Subcutaneous abdominal adipose tissue (tissue), 5 donors: ENCODE measurements around the gene RNF141.

ENCODE experiments used
- H3K27ac ChIP-seq: one replicate; pipeline ENCODE4 v1.7.0; 2013; ENCODE audit warnings: low read depth, mild to moderate bottlenecking, inconsistent platforms, low read length, moderate library complexity
- H3K27me3 ChIP-seq, 5 donors: one replicate each; pipeline ENCODE4 v1.7.0; 2013; ENCODE audit warnings: low read length in 5 of 5, inconsistent platforms in 1 of 5; ENCODE audit not compliant: control insufficient read depth in 5 of 5, insufficient read depth in 4 of 5
- H3K36me3 ChIP-seq, 5 donors: one replicate each; pipeline ENCODE4 v1.7.0; 2013; ENCODE audit warnings: low read length in 5 of 5; ENCODE audit not compliant: control insufficient read depth in 5 of 5, insufficient read depth in 5 of 5
- H3K4me1 ChIP-seq, 5 donors: one replicate each; pipeline ENCODE4 v1.7.0; 2013; ENCODE audit warnings: low read length in 5 of 5, mild to moderate bottlenecking in 3 of 5, moderate library complexity in 1 of 5; ENCODE audit not compliant: control insufficient read depth in 5 of 5, insufficient read depth in 5 of 5
- H3K4me3 ChIP-seq, 5 donors: one replicate each; pipeline ENCODE4 v1.7.0; 2013; ENCODE audit warnings: low read length in 5 of 5, low read depth in 1 of 5
- H3K9ac ChIP-seq, 5 donors: one replicate each; pipeline ENCODE4 v1.7.0; 2013; ENCODE audit warnings: low read length in 5 of 5, mild to moderate bottlenecking in 4 of 5, moderate library complexity in 3 of 5
- H3K9me3 ChIP-seq, 5 donors: one replicate each; pipeline ENCODE4 v1.7.0; 2013; ENCODE audit warnings: low read length in 5 of 5; ENCODE audit not compliant: control insufficient read depth in 5 of 5
- donor health status: healthy.
- donor health status: healthy.
- donor health status: healthy.
- donor health status: healthy.
- donor health status: healthy.

Gene RNF141

DNA sequence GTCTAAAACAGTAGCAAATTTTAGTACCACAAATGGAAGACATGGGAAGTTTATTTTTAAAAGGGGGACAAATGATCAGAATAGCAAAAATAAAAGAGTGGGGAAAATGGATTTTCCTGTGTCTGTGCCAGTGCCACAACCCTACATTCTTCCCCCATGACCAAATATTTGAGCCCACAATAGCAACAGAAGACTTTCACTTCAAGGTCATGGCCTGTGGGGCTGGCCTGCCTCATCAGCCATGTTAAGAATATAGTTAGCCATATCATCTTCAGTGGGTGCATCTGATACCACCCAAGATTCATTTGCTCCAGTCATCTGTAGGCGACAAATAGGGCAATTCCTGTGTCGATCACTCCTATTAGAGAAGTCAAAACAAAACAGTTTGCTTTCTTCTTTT is 26.3 kb downstream of the RNF141 start:
- Histone ChIP-seq H3K27me3 (no peaks in the 10 kb centered on the region), H3K4me3 (no peak overlapping the region), H3K9ac (peak overlapping the region in 1 of 5 donors; percentile 40), H3K27ac (no peak overlapping the region), H3K36me3 (peaks cover 8 to 23% (median 18%) of the 10 kb centered on the region in 5 donors), H3K4me1 (peaks cover 0 to 7% (median 0%) of the 10 kb centered on the region in 5 donors), H3K9me3 (no peaks in the 10 kb centered on the region)

DNA sequence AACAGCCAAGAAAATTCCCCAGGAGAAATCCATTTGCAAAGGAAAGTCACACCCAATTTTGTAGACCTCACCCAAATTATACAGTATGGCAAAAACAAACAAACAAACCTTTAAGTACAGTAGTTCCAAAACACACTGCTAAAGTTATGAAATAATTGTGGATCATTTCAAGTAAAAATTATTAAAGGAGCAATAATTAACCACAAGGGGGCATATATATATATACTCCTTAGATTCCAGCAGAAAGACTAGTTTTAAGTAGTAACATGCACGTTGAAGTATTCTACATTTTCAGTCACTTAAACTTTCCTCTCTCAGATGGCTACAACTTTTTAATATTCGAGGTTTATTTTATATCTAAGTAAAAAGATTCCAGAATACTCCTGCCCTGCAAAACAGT is 26.8 kb downstream of the RNF141 start:
- H3K36me3 ChIP-seq = peaks cover 5 to 18% (median 16%) of the 10 kb centered on the region in 5 donors
- no peak overlapping the region for H3K4me3 ChIP-seq
- peaks cover 0 to 7% (median 0%) of the 10 kb centered on the region in 5 donors for H3K4me1 ChIP-seq
- no peak overlapping the region for H3K27ac ChIP-seq
- no peaks in the 10 kb centered on the region for H3K27me3 ChIP-seq
- peak overlapping the region in 1 of 5 donors; percentile 40 for H3K9ac ChIP-seq
- H3K9me3 ChIP-seq = no peaks in the 10 kb centered on the region

DNA sequence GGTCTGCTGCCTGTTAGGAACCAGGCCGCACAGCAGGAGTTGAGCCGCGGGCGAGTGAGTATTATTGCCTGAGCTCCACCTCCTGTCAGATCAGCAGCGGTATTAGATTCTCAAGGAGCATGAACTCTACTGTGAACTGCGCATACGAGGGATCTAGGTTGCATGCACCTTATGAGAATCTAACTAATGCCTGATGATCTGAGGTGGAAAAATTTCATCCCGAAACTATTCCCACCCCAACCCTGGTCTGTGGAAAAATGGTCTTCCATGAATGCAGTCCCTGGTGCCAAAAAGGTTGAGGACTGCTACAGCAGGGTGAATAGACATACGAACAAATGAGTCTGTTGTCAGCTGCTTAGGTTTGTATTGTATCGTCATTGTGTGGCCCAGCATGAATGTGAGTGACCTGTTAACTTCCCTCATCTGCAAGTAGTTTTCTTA is 29.8 kb downstream of the RNF141 start:
- Histone ChIP-seq H3K4me1 (peaks cover 0 to 7% (median 0%) of the 10 kb centered on the region in 5 donors), H3K36me3 (peaks cover under 1 to 9% (median 8%) of the 10 kb centered on the region in 5 donors), H3K27me3 (no peaks in the 10 kb centered on the region), H3K27ac (no peak overlapping the region), H3K4me3 (no peak overlapping the region), H3K9ac (no peak overlapping the region), H3K9me3 (no peaks in the 10 kb centered on the region)

DNA sequence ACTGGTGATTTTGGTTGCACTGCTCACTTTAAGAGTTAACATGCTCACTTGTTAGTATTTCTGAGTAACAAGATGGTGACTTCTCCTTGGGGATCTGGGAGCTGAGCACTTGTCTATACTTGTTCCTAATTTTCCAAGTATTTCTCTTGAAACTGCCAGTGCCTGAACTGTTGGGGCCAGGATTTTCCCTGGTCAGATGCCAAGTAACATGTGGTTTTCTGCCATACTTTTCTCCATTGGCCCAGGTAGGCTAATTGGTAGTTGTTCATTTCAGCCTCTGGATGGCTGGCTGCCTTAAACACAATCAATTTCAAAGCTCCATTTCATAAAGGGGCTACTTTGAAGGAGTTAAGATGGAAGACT is 35.0 kb downstream of the RNF141 start:
- no peak overlapping the region for H3K4me3 ChIP-seq
- peaks cover 0 to 15% (median 0%) of the 10 kb centered on the region in 5 donors for H3K4me1 ChIP-seq
- no peaks in the 10 kb centered on the region for H3K9me3 ChIP-seq
- no peak overlapping the region for H3K27ac ChIP-seq
- no peak overlapping the region for H3K9ac ChIP-seq
- H3K36me3 ChIP-seq = peaks cover 0 to 30% (median 8%) of the 10 kb centered on the region in 5 donors
- H3K27me3 ChIP-seq = no peaks in the 10 kb centered on the region

DNA sequence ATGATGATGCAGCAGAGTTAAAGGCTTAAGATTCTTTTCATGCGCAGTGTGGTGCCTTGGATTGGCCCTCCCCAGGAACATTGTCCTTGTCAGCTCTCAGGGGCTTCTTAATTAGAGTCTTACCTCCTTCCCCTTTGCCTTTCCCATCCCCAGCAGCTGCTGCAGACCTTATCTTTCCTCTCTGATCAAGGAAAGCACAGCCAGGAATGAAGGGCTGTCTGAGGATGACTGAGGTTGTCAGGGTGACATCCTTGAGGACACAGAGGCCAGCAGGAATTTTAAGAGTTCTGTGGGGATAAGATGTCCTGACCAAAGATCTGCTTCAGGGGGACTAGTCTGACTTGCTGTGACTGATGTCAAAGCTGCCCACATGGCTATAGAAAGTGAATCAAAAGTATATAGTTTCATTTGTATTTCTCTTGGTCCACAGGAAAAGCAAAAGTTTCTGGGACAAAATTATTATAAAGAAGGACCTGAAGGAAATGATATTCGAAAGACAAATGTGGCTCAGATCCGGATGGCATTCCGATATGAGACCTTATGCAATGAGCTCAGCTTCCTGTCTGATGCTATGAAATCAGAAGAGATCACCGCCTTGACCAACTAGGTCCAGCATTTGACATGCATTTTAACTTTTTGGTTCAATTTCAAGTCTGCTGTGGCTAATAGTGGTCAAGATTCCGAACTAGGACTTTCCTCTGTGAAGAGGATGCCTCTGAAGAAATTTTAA is 35.5 kb downstream of the RNF141 start:
- H3K9me3 ChIP-seq = no peaks in the 10 kb centered on the region
- peaks cover 0 to 15% (median 0%) of the 10 kb centered on the region in 5 donors for H3K4me1 ChIP-seq
- no peak overlapping the region for H3K27ac ChIP-seq
- no peaks in the 10 kb centered on the region for H3K27me3 ChIP-seq
- H3K4me3 ChIP-seq = no peak overlapping the region
- no peak overlapping the region for H3K9ac ChIP-seq
- H3K36me3 ChIP-seq = peaks cover 0 to 35% (median 7%) of the 10 kb centered on the region in 5 donors

DNA sequence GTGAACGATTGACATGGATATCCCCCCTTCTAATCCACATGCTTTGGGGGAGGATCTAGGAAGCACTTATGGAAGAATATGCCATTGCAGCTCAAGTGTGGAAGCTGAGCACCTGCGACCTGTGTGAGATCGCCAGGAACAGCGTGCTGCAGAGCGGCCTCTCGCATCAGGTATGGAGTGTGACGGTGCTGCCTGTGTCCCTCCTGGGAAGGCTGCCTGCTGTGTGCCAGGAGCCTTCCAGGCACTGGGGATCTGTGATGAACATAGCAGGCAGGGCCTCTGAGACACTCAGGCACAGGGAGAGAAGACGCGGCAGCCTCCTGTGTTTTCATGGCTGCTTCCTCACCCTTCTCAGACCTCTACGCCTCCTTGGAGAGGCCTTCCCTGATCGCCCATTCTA is 36.5 kb downstream of the RNF141 start:
- no peak overlapping the region for H3K9ac ChIP-seq
- peaks cover 0 to 15% (median 0%) of the 10 kb centered on the region in 5 donors for H3K4me1 ChIP-seq
- no peaks in the 10 kb centered on the region for H3K27me3 ChIP-seq
- no peak overlapping the region for H3K27ac ChIP-seq
- H3K36me3 ChIP-seq = peaks cover 0 to 45% (median 13%) of the 10 kb centered on the region in 5 donors
- no peak overlapping the region for H3K4me3 ChIP-seq
- H3K9me3 ChIP-seq = no peaks in the 10 kb centered on the region

DNA sequence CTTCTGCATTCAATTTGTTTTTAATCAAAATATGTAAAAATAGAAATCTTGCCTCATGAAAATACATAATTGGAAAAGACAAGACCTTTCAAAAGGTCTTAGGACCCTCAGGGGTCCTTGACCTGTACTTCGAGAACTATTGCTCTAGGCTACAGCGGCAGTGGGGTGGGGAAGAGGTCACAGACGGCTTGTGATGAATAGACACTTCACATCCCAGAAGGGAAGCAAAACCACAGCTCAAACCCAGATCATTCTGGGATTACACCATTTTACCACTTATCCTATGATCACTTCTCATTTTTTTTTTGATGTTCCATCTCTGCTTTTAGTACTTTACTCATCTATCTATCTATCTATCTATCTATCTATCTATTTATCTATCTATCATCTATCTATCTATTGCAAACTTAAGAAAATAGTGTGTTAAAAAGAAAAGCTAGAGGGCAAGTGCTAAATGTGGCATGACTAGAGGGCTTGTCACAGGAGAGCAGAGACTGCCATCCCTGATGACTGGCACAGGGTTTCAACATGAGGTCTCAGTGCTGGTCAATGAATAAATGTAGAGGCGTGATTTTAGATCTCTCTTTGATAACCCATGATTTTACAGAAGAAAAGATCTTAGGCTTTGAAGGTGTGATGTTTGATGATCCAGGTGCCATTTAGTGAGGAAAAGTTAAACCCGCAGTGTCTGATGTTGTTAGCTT is 37.1 kb downstream of the RNF141 start:
- H3K27me3 ChIP-seq = no peaks in the 10 kb centered on the region
- no peak overlapping the region for H3K9ac ChIP-seq
- H3K4me3 ChIP-seq = no peak overlapping the region
- H3K9me3 ChIP-seq = no peaks in the 10 kb centered on the region
- peaks cover 0 to 50% (median 13%) of the 10 kb centered on the region in 5 donors for H3K36me3 ChIP-seq
- peaks cover 0 to 15% (median 0%) of the 10 kb centered on the region in 5 donors for H3K4me1 ChIP-seq
- H3K27ac ChIP-seq = no peak overlapping the region

DNA sequence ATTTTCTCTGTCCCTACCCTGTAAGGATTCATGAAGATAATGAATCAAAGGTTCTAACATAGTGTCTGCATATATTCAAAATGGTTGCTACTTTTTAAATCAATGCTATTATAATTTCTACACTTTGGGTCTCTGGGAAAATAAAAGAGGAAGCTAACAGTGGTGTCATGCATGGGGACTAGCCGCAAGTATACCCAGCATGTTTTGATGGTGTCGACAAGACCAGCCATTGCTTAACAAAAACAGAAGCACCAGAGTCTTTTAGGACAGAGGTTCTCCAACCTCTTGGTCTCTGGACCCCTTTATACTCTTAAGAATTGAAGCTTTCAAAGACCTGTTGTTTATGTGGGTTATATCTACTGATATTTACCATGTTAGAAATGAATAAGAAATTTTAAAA is 37.8 kb downstream of the RNF141 start:
- H3K4me1 ChIP-seq = peaks cover 0 to 15% (median 0%) of the 10 kb centered on the region in 5 donors
- H3K36me3 ChIP-seq = peaks cover 0 to 57% (median 13%) of the 10 kb centered on the region in 5 donors

DNA sequence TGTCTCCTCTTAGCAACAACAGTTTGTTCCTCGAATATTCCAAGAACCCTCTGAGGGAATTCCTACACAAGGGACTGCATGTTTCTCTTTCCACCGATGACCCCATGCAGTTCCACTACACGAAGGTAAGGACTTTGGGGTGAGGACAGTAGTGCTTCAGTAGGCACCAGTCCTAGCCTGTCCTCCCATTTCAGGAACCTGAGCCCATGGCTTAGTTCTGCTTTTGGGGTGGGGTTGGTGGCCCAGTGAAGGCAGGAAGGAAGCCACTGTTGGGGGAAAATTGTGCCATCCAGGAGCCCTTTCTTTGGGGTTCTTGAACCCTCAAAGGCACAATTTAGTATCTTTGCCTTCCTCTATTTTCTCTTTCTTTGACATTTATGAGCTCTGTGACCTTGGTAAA is 38.2 kb downstream of the RNF141 start:
- Histone ChIP-seq H3K27me3 (no peaks in the 10 kb centered on the region), H3K4me1 (peaks cover 0 to 15% (median 0%) of the 10 kb centered on the region in 5 donors), H3K27ac (no peak overlapping the region), H3K9me3 (no peaks in the 10 kb centered on the region), H3K36me3 (peaks cover 0 to 61% (median 13%) of the 10 kb centered on the region in 5 donors), H3K9ac (no peak overlapping the region), H3K4me3 (no peak overlapping the region)

More for the DNA sequence above, 37.8 kb downstream of the RNF141 start:
- Histone ChIP-seq H3K4me3 (no peak overlapping the region), H3K27me3 (no peaks in the 10 kb centered on the region), H3K9ac (no peak overlapping the region), H3K9me3 (no peaks in the 10 kb centered on the region), H3K27ac (no peak overlapping the region)

DNA sequence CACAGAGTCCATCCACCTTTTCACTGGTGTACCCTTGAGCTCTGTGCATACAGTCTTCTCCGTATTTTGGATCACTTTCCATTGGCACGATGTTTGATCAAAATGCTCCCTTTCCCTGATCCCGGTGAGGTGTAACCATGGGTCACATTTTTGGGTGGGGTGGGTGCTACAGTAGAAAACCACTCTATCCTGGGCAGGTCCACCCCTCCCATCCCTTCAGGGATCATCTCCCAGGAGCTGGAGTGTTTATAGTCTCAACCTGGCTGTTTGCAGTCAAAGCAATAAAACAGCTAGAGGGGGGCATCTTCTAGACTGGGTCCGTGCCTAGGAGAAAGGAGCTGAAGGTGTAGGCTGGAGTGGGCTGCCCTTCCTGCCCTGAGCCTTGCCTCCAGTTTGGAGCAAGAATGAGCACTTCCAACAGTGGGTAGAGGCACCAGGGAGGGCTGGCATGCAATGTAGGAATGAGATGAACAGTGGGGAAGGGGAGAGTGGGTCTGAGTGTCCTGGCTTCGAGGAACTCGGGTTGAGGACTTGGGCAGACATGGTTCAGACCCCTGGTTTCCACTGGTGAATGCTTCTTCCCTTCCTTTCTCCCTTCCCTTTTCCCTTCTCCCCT is 38.8 kb downstream of the RNF141 start:
- Histone ChIP-seq H3K36me3 (peaks cover 0 to 64% (median 13%) of the 10 kb centered on the region in 5 donors), H3K4me3 (no peak overlapping the region), H3K9me3 (no peaks in the 10 kb centered on the region), H3K27ac (no peak overlapping the region), H3K4me1 (peaks cover 0 to 15% (median 0%) of the 10 kb centered on the region in 5 donors), H3K27me3 (no peaks in the 10 kb centered on the region), H3K9ac (no peak overlapping the region)
